GM12874 (cell line): Measurements from ENCODE around the gene RRP1B.

Experiments
- TF ChIP-seq, protein P1 (sequence below): IDR thresholded peaks from 2 replicates; pipeline ENCODE4 v1.5.1; 2011; ENCODE audit warnings: low read depth, mild to moderate bottlenecking, control low read depth, low read length, moderate library complexity; ENCODE audit not compliant: insufficient read depth

RRP1B gene

DNA sequence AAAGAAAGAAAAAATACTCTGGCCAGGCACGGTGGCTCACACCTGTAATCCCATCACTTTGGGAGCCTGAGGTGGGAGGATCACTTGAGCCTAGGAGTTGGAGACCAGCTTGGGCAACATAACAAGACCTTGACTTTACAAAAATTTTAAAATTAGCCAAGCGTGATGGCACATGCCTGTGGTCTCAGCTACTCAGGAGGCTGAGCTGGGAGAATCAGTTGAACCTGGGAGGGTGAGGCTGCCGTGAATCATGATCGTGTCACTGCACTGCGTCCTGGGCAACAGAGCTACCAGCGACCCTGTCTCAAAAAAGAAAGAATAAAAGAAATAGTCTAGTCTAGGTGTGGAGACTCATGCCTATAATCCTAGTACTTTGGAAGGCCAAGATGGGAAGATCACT is 22.3 kb downstream of the RRP1B start:
- TF ChIP-seq, protein P1, sequence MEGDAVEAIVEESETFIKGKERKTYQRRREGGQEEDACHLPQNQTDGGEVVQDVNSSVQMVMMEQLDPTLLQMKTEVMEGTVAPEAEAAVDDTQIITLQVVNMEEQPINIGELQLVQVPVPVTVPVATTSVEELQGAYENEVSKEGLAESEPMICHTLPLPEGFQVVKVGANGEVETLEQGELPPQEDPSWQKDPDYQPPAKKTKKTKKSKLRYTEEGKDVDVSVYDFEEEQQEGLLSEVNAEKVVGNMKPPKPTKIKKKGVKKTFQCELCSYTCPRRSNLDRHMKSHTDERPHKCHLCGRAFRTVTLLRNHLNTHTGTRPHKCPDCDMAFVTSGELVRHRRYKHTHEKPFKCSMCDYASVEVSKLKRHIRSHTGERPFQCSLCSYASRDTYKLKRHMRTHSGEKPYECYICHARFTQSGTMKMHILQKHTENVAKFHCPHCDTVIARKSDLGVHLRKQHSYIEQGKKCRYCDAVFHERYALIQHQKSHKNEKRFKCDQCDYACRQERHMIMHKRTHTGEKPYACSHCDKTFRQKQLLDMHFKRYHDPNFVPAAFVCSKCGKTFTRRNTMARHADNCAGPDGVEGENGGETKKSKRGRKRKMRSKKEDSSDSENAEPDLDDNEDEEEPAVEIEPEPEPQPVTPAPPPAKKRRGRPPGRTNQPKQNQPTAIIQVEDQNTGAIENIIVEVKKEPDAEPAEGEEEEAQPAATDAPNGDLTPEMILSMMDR: no peak

DNA sequence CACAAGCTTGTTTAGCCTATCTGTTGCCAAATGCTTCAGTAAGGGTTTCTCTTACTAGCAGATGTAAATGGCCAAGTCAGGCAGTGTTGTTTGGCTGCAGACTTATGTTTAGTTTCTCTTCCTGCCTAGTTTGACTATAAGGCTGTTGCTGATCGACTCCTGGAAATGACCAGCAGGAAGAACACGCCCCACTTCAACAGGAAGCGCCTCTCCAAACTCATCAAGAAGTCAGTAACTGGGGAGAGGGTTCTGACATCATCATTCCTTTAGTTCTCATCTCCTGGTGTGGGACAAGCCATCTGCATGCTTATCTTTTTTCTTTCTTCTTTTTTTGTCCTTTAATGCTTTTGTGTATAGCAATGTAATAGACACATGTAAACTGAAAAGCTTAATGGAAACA is 25.1 kb downstream of the RRP1B start:
- TF ChIP-seq, protein P1: no peak

DNA sequence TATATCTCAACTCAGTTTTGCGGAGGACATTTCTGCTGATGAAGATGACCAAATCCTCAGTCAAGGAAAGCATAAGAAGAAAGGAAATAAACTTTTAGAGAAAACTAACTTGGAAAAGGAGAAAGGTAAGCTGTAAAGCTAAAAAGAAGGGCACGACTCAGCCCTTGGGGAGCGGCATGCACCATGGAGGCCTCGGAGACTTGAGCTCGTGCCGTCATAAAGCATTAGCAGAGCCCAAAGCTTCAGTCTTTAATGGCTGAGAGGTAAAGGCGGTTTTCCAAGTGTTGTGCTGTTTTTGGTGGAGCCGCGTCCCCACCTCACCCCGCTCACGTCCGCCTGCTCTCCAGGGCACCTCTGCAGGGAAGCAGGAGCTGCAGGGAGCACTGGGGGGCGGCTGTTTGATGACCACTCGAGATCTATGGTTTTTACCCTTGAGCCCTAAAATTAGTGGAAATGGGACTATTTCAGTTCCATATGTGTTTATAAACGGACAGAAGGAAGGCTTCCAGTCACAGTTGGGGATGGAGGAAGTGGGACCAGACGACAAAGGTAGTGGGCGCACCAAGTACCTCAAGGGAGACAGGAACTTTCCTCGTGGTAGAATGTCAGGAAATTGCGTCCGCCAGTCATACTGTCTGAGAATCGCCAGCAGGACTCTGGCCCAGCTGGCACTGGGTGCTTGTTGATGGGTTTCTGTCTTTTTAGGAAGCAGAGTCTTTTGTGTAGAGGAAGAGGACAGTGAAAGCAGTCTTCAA is 27.6 kb downstream of the RRP1B start:
- TF ChIP-seq, protein P1: no peak

DNA sequence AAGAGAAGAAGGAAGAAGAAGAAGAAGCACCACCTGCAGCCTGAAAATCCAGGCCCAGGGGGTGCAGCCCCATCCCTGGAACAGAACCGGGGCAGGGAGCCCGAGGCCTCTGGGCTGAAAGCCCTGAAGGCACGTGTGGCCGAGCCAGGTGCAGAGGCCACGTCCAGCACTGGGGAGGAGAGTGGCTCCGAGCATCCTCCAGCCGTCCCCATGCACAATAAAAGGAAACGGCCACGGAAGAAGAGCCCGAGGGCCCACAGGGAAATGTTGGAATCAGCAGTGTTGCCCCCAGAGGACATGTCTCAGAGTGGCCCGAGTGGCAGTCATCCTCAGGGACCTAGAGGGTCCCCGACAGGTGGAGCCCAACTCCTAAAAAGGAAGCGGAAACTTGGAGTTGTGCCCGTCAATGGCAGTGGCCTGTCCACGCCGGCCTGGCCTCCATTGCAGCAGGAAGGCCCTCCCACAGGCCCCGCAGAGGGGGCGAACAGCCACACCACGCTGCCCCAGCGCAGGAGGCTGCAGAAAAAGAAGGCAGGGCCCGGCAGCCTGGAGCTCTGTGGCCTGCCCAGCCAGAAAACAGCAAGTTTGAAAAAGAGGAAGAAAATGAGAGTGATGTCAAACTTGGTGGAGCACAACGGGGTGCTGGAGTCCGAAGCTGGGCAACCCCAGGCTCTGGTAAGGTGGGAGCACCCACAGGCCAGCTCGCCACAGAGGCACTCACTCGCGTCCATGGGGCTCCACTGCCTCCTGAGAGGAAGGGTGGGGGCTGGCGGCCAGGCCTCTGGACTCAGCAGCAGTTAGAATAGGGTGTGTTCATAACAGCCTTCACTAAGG is 28.4 kb downstream of the RRP1B start:
- TF ChIP-seq, protein P1: no peak

DNA sequence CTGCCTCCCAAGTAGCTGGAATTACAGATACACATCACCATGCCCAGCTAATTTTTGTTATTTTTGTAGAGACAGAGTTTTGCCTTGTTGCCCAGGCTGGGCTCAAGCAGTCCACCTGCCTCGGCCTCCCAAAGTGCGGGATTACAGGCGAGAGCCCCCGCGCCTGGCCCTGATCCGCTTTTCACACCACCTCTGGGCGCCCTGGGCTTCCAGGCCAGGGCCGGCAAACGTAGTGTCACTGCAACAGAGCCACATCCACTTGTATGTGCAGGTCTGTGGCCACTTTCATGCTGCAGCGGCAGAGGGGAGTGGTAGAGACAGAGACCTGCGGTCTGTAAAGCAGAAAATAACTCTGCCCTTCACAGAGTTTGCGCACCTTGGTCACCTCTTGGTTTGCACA is 29.5 kb downstream of the RRP1B start:
- TF ChIP-seq, protein P1: no peak

DNA sequence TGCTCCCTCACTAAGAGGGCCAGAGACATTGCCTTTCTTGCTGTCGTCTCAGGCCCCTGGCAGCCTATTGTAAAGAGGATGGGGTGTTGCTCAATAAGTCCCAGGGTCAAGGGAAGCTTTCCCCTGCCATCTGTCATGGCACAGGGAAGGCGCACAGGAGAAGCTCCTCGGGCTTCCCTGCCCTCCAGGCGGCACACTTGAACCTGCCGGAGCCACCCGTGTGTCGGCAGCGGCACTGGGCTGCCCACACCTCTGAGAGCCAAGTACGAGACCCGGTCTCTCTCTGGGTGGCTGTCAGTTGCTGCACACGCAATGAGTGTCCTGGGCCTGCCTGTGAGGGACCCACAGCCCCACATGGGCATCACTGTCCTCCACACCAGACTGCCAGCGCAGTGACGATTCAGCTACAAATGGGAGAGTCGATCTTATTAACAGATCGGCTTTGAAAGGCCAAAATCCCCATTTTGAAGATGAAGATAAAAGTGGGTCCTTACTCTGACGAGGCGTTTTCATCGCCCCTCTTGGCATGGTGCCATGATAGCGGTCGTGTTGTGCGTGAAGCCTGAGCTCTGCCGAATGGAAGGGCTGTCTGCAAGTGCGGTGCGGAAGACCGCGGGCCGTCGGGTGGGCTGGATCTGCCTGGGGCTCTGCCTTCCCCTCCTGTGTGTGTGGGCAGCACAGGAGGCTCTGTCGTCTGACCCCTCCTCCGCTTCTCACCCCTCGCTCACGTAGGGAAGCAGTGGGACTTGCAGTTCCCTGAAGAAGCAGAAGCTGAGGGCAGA is 30.4 kb downstream of the RRP1B start:
- TF ChIP-seq, protein P1: no peak

DNA sequence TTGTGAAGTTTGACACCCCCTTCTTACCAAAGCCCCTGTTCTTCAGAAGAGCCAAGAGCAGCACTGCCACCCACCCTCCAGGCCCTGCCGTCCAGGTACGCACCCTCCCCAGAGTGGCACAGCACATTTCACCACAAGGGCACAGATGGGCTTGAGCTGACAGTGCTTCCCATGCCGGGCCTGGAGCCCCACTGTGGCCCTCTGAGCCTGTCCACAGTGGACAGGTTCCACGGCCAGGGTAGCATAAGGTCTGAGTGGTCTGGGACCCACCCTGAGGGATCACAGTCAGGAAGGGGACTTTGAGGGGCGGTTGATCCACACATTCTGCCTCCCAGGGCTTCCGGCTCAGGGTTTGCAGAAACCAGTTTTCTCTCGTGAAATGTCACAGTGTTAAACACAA is 31.0 kb downstream of the RRP1B start:
- TF ChIP-seq, protein P1: no peak
